GM10248 (cell line): Measurements from ENCODE around the gene TESPA1.

Experiments used
- CTCF ChIA-PET: fragments of 300-600 bp; sonication (Branson Sonifier 250); formaldehyde crosslinking; extraction: SDS; loops from one replicate; lab custom pipeline; 2021; ENCODE audit warnings: antibody characterized with exemption; lab: Yijun Ruan, JAX
- POLR2A ChIA-PET: fragments of 350-650 bp; sonication (Branson Sonifier 250); formaldehyde crosslinking; extraction: SDS; loops from one replicate; lab custom pipeline; 2020; ENCODE audit warnings: antibody characterized with exemption; lab: Yijun Ruan, JAX
- DNase-seq: peaks from one replicate; pipeline ENCODE4 v3.0.0; 2012; ENCODE audit errors: extremely low spot score
- TF ChIP-seq, protein P1 (sequence below): IDR thresholded peaks from 2 replicates; pipeline ENCODE4 v1.5.1; 2012; ENCODE audit warnings: mild to moderate bottlenecking, low read depth; ENCODE audit errors: extremely low read depth, missing control alignments, control extremely low read depth

Gene TESPA1, protein sequence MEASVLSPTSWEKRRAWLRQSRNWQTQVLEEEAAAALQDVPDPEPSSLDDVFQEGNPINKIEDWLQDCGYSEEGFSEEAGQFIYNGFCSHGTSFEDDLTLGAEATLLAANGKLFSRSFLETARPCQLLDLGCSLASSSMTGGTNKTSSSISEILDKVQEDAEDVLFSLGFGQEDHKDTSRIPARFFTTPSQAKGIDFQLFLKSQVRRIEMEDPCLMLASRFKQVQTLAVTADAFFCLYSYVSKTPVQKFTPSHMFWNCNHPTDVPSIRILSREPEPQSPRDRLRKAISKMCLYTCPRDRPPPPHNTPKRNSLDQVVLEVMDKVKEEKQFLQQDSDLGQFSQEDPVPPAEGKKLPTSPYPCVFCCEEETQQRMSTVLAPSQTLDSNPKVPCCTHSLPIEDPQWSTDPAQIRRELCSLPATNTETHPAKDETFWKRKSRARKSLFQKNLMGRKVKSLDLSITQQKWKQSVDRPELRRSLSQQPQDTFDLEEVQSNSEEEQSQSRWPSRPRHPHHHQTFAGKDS

DNA sequence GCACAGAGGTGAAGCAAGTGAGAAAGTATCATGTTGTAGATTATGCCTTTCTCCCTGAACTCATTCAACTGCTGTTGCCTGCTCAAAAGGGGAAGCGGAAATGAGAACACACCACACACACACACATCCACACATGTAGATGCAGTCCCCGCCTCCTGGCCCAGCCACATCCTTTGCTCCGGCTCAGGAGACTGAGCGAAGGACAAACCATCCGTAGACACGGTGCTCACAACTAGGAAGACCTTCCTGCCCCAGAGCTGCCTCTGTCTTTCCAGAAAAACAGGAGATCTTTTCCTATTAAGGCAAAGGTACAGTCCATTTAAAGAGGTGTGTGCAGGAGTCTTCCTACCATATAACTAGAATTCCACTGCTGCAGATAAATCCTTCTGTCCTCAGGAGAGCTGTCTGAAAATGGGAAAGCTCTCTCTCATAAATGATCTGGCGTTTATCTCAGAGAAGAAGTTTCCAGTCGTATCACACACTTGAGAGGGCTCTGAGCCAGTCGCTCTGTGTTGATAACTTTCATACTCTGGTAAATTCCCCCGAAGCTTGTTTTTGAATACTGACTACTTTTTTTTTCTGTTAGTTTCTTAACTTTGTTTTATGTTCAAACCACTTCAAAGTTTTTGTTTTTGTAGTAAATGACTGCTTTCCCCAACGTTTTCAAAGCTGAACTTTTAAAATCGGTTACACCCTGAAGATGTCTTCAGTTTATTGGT is at the start of gene TESPA1:
Gene TESPA1 (minus strand): TSS at position 105 of the 719 bp plus-strand sequence. CDS start 10,200 bp downstream, outside the sequence.
- peak; percentile 81 for DNase-seq
- ChIA-PET POLR2A (no interaction called here), CTCF (interaction anchor here (1.0 to 7.3 kb wide), 8 partner anchors 8 to 405 kb away, joined by 3 to 60 read pairs (median 9); no protein-coding TSS in a partner anchor)
- TF ChIP-seq, protein P1, sequence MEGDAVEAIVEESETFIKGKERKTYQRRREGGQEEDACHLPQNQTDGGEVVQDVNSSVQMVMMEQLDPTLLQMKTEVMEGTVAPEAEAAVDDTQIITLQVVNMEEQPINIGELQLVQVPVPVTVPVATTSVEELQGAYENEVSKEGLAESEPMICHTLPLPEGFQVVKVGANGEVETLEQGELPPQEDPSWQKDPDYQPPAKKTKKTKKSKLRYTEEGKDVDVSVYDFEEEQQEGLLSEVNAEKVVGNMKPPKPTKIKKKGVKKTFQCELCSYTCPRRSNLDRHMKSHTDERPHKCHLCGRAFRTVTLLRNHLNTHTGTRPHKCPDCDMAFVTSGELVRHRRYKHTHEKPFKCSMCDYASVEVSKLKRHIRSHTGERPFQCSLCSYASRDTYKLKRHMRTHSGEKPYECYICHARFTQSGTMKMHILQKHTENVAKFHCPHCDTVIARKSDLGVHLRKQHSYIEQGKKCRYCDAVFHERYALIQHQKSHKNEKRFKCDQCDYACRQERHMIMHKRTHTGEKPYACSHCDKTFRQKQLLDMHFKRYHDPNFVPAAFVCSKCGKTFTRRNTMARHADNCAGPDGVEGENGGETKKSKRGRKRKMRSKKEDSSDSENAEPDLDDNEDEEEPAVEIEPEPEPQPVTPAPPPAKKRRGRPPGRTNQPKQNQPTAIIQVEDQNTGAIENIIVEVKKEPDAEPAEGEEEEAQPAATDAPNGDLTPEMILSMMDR = no peak

DNA sequence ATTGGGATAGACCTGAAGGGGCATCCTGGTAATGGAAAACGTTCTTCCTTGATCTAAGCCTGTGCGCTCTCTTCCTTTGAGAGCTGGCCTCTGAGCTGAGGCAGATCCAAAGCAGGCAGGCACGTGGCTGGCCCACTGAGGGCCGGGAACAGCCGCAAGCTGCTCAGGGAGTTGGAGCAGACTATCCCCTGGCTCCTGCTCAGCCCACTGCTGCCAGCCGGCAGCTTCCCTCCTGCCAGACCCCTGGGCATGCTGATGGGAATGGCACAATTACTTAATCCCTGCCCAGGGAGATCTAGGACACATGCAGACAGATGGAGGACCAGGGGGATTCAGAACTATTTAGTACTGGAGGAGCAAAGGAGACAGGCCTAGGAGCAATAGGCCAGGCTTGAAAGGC is 49.7 kb upstream of the TESPA1 start:
- POLR2A ChIA-PET = no interaction called here
- CTCF ChIA-PET = interaction anchor here (0.9 to 2.8 kb wide), 5 partner anchors 16 to 285 kb away, joined by 3 to 14 read pairs (median 7); no protein-coding TSS in a partner anchor
- DNase-seq = no peak
- TF ChIP-seq, protein P1 = no peak

DNA sequence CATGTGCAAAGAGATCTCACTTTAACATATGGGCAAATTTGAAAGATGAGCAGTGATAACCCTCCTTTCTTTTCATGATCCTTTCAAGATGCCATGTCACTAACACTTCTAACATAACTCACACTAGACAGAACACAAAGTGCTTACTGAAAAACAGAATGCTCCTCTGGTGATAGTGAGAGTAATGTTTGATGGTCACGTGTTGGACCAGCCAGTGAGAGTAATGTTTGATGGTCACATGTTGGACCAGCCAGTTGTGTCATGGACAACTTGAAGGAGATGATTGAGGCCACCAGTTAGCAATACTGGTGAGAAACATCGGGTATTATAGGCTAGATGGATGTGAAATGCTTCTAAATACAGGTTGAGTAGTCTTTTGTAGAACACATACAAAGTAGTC is 40.9 kb upstream of the TESPA1 start:
- TF ChIP-seq, protein P1 = no peak
- no peak for DNase-seq
- ChIA-PET CTCF (interaction anchor here (1.0 to 2.5 kb wide), 2 partner anchors 12 to 46 kb away, joined by 3 to 7 read pairs; no protein-coding TSS in a partner anchor), POLR2A (no interaction called here)

DNA sequence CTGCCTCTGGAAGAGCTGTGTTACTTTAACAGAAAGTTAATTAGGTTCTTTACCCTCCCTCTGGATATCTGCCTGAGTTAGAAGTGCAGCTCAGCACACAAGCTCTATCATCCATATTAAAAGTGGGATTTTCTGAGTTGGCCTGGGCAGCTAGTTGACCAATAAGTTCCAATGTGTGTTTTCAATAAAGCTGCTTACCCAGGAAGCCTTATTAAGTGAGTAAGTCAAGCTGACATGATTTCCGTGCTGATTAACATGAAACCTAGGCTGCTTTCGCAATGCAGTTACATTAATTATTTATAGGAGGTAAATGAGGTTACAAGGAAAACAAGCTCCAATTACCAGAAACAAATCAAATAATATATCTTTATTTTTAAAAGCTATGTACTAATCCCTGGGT is 40.0 kb upstream of the TESPA1 start:
- ChIA-PET CTCF (interaction anchor here (0.9 to 2.5 kb wide), 5 partner anchors 8 to 47 kb away, joined by 3 to 7 read pairs (median 5); no protein-coding TSS in a partner anchor), POLR2A (no interaction called here)
- TF ChIP-seq, protein P1 = no peak
- no peak for DNase-seq

DNA sequence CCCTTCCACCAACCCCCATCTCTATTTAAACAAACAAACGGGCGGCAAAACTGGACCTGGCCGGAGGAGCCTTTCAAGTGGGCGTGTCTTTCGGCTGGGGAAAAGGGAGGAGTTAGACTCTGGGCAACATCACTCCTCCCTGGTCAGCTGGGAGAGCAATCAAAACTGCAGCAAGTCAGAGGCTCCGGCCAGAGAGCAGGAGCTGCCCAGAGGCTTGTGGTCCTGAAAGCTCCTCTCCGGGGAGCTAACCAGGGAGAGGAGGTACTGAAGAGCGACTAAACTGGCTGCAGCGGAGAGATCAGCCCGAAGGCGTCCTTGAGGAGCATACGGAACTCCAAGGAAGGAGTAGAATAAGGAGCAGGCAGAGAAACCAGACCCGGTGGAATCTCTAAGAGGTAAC is 35.2 kb upstream of the TESPA1 start, which contains the start of gene NEUROD4:
Gene NEUROD4 (plus strand): TSS at position 191 of the 400 bp plus-strand sequence. CDS start 6,466 bp downstream, outside the sequence.
- TF ChIP-seq, protein P1 = no peak
- POLR2A ChIA-PET = no interaction called here
- DNase-seq = peak; percentile 24
- CTCF ChIA-PET = interaction anchor here (1.4 to 1.8 kb wide), 2 partner anchors 10 to 27 kb away, joined by 4 to 7 read pairs; no protein-coding TSS in a partner anchor

DNA sequence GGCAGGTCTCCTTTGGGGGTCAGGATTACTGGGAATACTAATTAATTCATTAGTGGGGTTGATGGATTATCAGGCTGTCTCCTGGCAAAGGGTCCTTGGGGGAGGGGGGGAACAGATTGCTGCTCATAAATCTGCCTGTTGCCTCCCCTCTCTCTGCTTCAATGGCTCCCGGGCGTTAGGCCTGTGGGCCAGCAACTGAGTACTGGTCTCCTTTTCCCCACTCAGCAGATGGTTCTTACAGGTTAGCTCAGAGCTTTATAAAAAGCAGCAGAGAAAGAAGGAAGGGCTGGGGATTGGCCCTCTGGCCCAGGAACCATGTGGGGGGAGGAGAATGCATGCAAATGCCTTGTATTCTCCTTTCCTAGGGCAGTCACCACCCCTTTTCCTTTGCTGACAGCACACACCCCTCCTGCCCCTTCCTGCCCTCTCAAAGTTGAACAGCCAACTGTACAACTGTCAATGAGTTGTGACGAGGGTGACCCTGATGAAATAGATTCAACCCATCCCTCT is 32.9 kb upstream of the TESPA1 start:
- POLR2A ChIA-PET = no interaction called here
- TF ChIP-seq, protein P1 = no peak
- CTCF ChIA-PET = interaction anchor here (1.5 to 2.1 kb wide), 3 partner anchors 16 to 51 kb away, joined by 7 to 8 read pairs (median 7); no protein-coding TSS in a partner anchor
- DNase-seq = no peak
